CD14-positive monocyte (primary cell): ENCODE measurements around the gene KRTAP20-4. TPM values are rescaled to one million over a fixed set of nuclear protein-coding genes. Genes with fewer than 3 reads are reported as not detected.

ENCODE experiments used
- DNase-seq, 3 donors: peaks; one replicate each; pipeline ENCODE4 v3.0.0-alpha.2; 2011 to 2022
- H2AFZ ChIP-seq: 2 replicates; pipeline ENCODE4 v1.6.0; 2012; ENCODE audit warnings: mild to moderate bottlenecking, low read depth, low read length, inconsistent platforms; ENCODE audit not compliant: insufficient read depth, poor library complexity, severe bottlenecking
- H3K27ac ChIP-seq, 2 donors: 1 replicate in 1 of 2; 2 replicates in 1 of 2; pipeline ENCODE4 v1.5.1; 2012 to 2013; ENCODE audit warnings: low read length in 2 of 2, control low read depth in 1 of 2, inconsistent platforms in 1 of 2, low read depth in 1 of 2, mild to moderate bottlenecking in 1 of 2
- H3K27me3 ChIP-seq, 2 donors: one replicate each; pipeline versions ENCODE4 v1.6.0 to v1.6.1; 2011 to 2013; ENCODE audit warnings: low read length in 2 of 2; ENCODE audit not compliant: control insufficient read depth in 2 of 2, insufficient read depth in 2 of 2
- H3K36me3 ChIP-seq, 2 donors: replicated peaks in 1 of 2; 1 replicate in 1 of 2; 2 replicates in 1 of 2; pipeline versions ENCODE4 v1.5.1 to v1.6.1; 2012 to 2013; ENCODE audit warnings: low read length in 2 of 2, control low read depth in 1 of 2, inconsistent platforms in 1 of 2, mild to moderate bottlenecking in 1 of 2; ENCODE audit not compliant: insufficient read depth in 2 of 2, control insufficient read depth in 1 of 2
- H3K4me1 ChIP-seq, 2 donors: 1 replicate in 1 of 2; 2 replicates in 1 of 2; pipeline versions ENCODE4 v1.5.1 to v1.6.1; 2012 to 2013; ENCODE audit warnings: low read length in 2 of 2, control low read depth in 1 of 2, inconsistent platforms in 1 of 2, mild to moderate bottlenecking in 1 of 2, moderate library complexity in 1 of 2; ENCODE audit not compliant: insufficient read depth in 2 of 2, control insufficient read depth in 1 of 2
- H3K4me2 ChIP-seq: replicated peaks from 2 replicates; pipeline ENCODE3; 2012; ENCODE audit warnings: low read length, moderate library complexity, mild to moderate bottlenecking; ENCODE audit not compliant: poor library complexity, severe bottlenecking; ENCODE audit errors: extremely low read depth
- H3K4me3 ChIP-seq, 3 experiments: fragments of 200-600 bp in 1 of 3; sonication (generic) in 1 of 3; replicated peaks in 1 of 3; 1 replicate in 2 of 3; 2 replicates in 1 of 3; pipeline ENCODE4 v1.5.1; 2011 to 2013; ENCODE audit warnings: low read length in 3 of 3, mild to moderate bottlenecking in 3 of 3, control low read depth in 2 of 3, low read depth in 2 of 3, inconsistent platforms in 1 of 3, moderate library complexity in 1 of 3
- H3K79me2 ChIP-seq: 2 replicates; pipeline ENCODE4 v1.6.0; 2012; ENCODE audit warnings: mild to moderate bottlenecking, control low read depth, inconsistent platforms, low read length, moderate library complexity; ENCODE audit not compliant: insufficient read depth
- H3K9ac ChIP-seq: 2 replicates; pipeline ENCODE4 v1.6.0; 2017; ENCODE audit warnings: low read length, mild to moderate bottlenecking; ENCODE audit not compliant: insufficient read depth, poor library complexity, severe bottlenecking
- H3K9me3 ChIP-seq, 2 donors: replicated peaks in 1 of 2; 1 replicate in 1 of 2; 2 replicates in 1 of 2; pipeline versions ENCODE4 v1.5.1 to v1.6.1; 2012 to 2013; ENCODE audit warnings: low read length in 2 of 2, control low read depth in 1 of 2; ENCODE audit not compliant: control insufficient read depth in 1 of 2, insufficient read depth in 1 of 2
- H4K20me1 ChIP-seq: 2 replicates; pipeline ENCODE4 v1.6.0; 2012; ENCODE audit warnings: mild to moderate bottlenecking, low read length, control low read depth, moderate library complexity; ENCODE audit not compliant: insufficient read depth
- H3K27ac Mint-ChIP-seq, 7 donors: one replicate each; pipeline ENCODE4 v1.8.0; 2020; ENCODE audit warnings: mild to moderate bottlenecking in 7 of 7, mixed read lengths in 7 of 7, moderate library complexity in 6 of 7, inconsistent platforms in 2 of 7
- H3K27me3 Mint-ChIP-seq, 3 donors: one replicate each; pipeline ENCODE4 v1.8.0; 2021 to 2022; ENCODE audit warnings: low read depth in 3 of 3, mild to moderate bottlenecking in 3 of 3, mixed read lengths in 3 of 3, moderate library complexity in 3 of 3, inconsistent platforms in 1 of 3
- H3K36me3 Mint-ChIP-seq, 2 donors: one replicate each; pipeline ENCODE4 v1.8.0; 2020; ENCODE audit warnings: mixed read lengths in 2 of 2, inconsistent platforms in 1 of 2, mild to moderate bottlenecking in 1 of 2
- H3K4me1 Mint-ChIP-seq: one replicate; pipeline ENCODE4 v1.8.0; 2020; ENCODE audit warnings: mild to moderate bottlenecking, mixed read lengths
- H3K4me3 Mint-ChIP-seq, 2 donors: one replicate each; pipeline ENCODE4 v1.8.0; 2020; ENCODE audit warnings: mild to moderate bottlenecking in 2 of 2, mixed read lengths in 2 of 2, moderate library complexity in 1 of 2
- H3K9me3 Mint-ChIP-seq, 7 donors: one replicate each; pipeline ENCODE4 v1.8.0; 2020 to 2022; ENCODE audit warnings: mixed read lengths in 7 of 7, mild to moderate bottlenecking in 6 of 7, moderate library complexity in 6 of 7, inconsistent platforms in 2 of 7
- WGBS: methylation state at CpG from one replicate; pipeline ENCODE4 v1.1.5; 2013; ENCODE audit warnings: missing lambda C conversion rate; ENCODE audit not compliant: insufficient coverage; 5-methylcytosine and 5-hydroxymethylcytosine counted together
- intact Hi-C, 2 donors: fragments of 100-400 bp; cut with micrococcal nuclease; formaldehyde crosslinking; loops; one replicate each; pipeline versions ENCODE4 v1.15.0 to v1.15.1; 2023
- polyA plus RNA-seq, 3 donors: library from polyadenylated mRNA; depleted of rRNA in 1 of 3; unstranded in 2 of 3; stranded (reverse) in 1 of 3; fragments of 300-500 nt in 2 of 3; fragments of >200 nt in 1 of 3; fragmentation: Illumina TruSeq in 2 of 3; gene quantifications; 1 replicate in 2 of 3; 2 replicates in 1 of 3; pipeline ENCODE4 v1.2.3, GENCODE V29; 2012 to 2021
- TF ChIP-seq, protein P1 (sequence below): fragments of 200-600 bp; IDR thresholded peaks from one replicate; pipeline ENCODE4 v1.8.0; 2022; ENCODE audit warnings: antibody characterized with exemption, mild to moderate bottlenecking

Gene KRTAP20-4
- polyA plus RNA-seq, 3 donors = not detected

DNA sequence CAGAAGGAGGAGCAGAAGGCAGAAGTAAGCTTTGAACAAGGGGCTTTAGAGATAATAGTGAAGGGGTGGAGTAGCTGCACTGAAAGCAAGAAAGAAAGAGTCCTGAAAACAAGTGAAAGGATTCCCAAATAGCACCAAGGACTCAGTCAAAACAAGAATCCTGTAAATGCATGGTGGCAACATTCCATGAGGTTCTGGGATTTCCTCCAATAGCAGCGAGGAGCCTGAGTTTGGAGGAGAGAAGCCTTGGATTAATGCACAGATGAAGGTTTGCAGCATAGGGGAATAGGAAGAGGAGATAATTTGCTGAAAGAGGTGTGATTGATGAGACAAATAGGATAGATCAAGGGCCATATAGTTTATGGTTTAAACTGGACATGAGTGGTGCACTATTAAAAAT lies 41.1 kb upstream of the KRTAP20-4 start:
- 86% methylated on average over 1 of the region's 1 CpG for WGBS
- peaks cover 0 to 14% of the 10 kb centered on the region in 2 donors for H3K9me3 ChIP-seq
- H3K9me3 Mint-ChIP-seq = peaks cover 0 to 7% (median 2%) of the 10 kb centered on the region in 7 donors
- no peaks in the 10 kb centered on the region for H3K36me3 ChIP-seq
- H3K79me2 ChIP-seq = no peaks in the 10 kb centered on the region
- H3K4me2 ChIP-seq = no peak overlapping the region
- no peaks in the 10 kb centered on the region for H3K36me3 Mint-ChIP-seq
- intact Hi-C loops = no loop called here
- H4K20me1 ChIP-seq = no peaks in the 10 kb centered on the region
- no peak overlapping the region for H3K27ac Mint-ChIP-seq
- H3K4me1 ChIP-seq = no peaks in the 10 kb centered on the region
- H3K9ac ChIP-seq = no peak overlapping the region
- no peak for DNase-seq
- H2AFZ ChIP-seq = no peak overlapping the region
- no peaks in the 10 kb centered on the region for H3K4me1 Mint-ChIP-seq
- H3K27me3 Mint-ChIP-seq = no peaks in the 10 kb centered on the region
- no peak overlapping the region for H3K27ac ChIP-seq
- H3K27me3 ChIP-seq = no peaks in the 10 kb centered on the region
- no peak overlapping the region for H3K4me3 Mint-ChIP-seq
- TF ChIP-seq, protein P1, sequence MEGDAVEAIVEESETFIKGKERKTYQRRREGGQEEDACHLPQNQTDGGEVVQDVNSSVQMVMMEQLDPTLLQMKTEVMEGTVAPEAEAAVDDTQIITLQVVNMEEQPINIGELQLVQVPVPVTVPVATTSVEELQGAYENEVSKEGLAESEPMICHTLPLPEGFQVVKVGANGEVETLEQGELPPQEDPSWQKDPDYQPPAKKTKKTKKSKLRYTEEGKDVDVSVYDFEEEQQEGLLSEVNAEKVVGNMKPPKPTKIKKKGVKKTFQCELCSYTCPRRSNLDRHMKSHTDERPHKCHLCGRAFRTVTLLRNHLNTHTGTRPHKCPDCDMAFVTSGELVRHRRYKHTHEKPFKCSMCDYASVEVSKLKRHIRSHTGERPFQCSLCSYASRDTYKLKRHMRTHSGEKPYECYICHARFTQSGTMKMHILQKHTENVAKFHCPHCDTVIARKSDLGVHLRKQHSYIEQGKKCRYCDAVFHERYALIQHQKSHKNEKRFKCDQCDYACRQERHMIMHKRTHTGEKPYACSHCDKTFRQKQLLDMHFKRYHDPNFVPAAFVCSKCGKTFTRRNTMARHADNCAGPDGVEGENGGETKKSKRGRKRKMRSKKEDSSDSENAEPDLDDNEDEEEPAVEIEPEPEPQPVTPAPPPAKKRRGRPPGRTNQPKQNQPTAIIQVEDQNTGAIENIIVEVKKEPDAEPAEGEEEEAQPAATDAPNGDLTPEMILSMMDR = no peak
- no peak overlapping the region for H3K4me3 ChIP-seq

GRCh38 chr21:30580132-30580531 lies 40.3 kb upstream of the KRTAP20-4 start:
- H4K20me1 ChIP-seq = no peaks in the 10 kb centered on the region
- peaks cover 0 to 10% (median 3%) of the 10 kb centered on the region in 7 donors for H3K9me3 Mint-ChIP-seq
- H3K4me2 ChIP-seq = no peak overlapping the region
- H3K27me3 ChIP-seq = no peaks in the 10 kb centered on the region
- H3K27ac Mint-ChIP-seq = no peak overlapping the region
- H3K9me3 ChIP-seq = peaks cover 3 to 14% of the 10 kb centered on the region in 2 donors
- no peaks in the 10 kb centered on the region for H3K4me1 ChIP-seq
- H3K36me3 Mint-ChIP-seq = no peaks in the 10 kb centered on the region
- H3K27me3 Mint-ChIP-seq = no peaks in the 10 kb centered on the region
- no peaks in the 10 kb centered on the region for H3K4me1 Mint-ChIP-seq
- H3K4me3 ChIP-seq = no peak overlapping the region
- intact Hi-C loops = no loop called here
- no peak overlapping the region for H2AFZ ChIP-seq
- H3K9ac ChIP-seq = no peak overlapping the region
- 33% methylated on average over 1 of the region's 3 CpGs for WGBS
- H3K27ac ChIP-seq = no peak overlapping the region
- H3K4me3 Mint-ChIP-seq = no peak overlapping the region
- no peak for DNase-seq
- H3K79me2 ChIP-seq = no peaks in the 10 kb centered on the region
- TF ChIP-seq, protein P1 = no peak
- H3K36me3 ChIP-seq = no peaks in the 10 kb centered on the region
